ENCODE data around the gene DMXL1.

- TF ChIP-seq, protein P1, sequence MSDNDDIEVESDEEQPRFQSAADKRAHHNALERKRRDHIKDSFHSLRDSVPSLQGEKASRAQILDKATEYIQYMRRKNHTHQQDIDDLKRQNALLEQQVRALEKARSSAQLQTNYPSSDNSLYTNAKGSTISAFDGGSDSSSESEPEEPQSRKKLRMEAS (IDR thresholded peaks at IDR 0.05; ENCODE audit: low read depth, low read length) = no peak
- TF ChIP-seq, protein P2, sequence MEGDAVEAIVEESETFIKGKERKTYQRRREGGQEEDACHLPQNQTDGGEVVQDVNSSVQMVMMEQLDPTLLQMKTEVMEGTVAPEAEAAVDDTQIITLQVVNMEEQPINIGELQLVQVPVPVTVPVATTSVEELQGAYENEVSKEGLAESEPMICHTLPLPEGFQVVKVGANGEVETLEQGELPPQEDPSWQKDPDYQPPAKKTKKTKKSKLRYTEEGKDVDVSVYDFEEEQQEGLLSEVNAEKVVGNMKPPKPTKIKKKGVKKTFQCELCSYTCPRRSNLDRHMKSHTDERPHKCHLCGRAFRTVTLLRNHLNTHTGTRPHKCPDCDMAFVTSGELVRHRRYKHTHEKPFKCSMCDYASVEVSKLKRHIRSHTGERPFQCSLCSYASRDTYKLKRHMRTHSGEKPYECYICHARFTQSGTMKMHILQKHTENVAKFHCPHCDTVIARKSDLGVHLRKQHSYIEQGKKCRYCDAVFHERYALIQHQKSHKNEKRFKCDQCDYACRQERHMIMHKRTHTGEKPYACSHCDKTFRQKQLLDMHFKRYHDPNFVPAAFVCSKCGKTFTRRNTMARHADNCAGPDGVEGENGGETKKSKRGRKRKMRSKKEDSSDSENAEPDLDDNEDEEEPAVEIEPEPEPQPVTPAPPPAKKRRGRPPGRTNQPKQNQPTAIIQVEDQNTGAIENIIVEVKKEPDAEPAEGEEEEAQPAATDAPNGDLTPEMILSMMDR (IDR thresholded peaks at IDR 0.05; ENCODE audit: low read depth, low read length) = no peak
Observed at GRCh38 chr5:119282628-119283027, 211.7 kb downstream of the DMXL1 start.

Measured in NB4 (cell line).